Measurements from ENCODE around the gene TGFBR1.

The TGFBR1 gene

DNA sequence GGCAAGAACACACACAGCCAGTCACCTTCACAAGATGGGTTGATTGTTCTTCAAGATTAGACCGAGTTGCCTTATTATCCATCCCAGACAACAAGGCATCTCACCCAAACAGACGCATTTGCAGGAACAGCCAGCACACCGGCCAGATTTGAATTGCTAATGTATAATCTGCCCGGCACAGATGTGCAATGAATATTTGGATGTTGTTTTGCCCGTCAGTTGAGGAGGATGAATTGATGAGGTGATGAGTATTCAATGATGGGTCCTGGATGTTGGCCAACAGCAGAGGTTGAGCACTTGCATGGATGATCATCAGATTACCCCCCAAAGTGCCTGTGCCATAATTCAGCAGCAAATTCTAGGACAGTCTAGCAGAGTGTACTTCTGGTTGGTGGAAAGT is 96.7 kb downstream of the TGFBR1 start:
- no peak for DNase-seq
- H2AFZ ChIP-seq (ENCODE audit: low read depth, low read length), result no peak overlapping the region
- peaks cover 5% of the 10 kb centered on the region for H3K27me3 ChIP-seq (ENCODE audit: insufficient read depth, low read length, poor library complexity)
- H3K4me2 ChIP-seq (ENCODE audit: insufficient read depth, low read length), result no peak overlapping the region
- no peak overlapping the region for H3K27ac ChIP-seq (ENCODE audit: low read length)
- TF ChIP-seq, protein P1, sequence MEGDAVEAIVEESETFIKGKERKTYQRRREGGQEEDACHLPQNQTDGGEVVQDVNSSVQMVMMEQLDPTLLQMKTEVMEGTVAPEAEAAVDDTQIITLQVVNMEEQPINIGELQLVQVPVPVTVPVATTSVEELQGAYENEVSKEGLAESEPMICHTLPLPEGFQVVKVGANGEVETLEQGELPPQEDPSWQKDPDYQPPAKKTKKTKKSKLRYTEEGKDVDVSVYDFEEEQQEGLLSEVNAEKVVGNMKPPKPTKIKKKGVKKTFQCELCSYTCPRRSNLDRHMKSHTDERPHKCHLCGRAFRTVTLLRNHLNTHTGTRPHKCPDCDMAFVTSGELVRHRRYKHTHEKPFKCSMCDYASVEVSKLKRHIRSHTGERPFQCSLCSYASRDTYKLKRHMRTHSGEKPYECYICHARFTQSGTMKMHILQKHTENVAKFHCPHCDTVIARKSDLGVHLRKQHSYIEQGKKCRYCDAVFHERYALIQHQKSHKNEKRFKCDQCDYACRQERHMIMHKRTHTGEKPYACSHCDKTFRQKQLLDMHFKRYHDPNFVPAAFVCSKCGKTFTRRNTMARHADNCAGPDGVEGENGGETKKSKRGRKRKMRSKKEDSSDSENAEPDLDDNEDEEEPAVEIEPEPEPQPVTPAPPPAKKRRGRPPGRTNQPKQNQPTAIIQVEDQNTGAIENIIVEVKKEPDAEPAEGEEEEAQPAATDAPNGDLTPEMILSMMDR (IDR thresholded peaks at IDR 0.05; ENCODE audit: borderline replicate concordance, extremely low read depth, low read length, poor library complexity, severe bottlenecking), result no peak
- TF ChIP-seq EZH2 (IDR thresholded peaks at IDR 0.05; ENCODE audit: borderline replicate concordance, low read depth, low read length, severe bottlenecking), result no peak
- H3K9ac ChIP-seq (ENCODE audit: low read depth, low read length), result no peak overlapping the region
- H3K4me1 ChIP-seq (ENCODE audit: insufficient read depth, low read length), result no peaks in the 10 kb centered on the region
- no peak for ATAC-seq (ENCODE audit: insufficient read depth, low read depth)
- no peaks in the 10 kb centered on the region for H3K79me2 ChIP-seq (ENCODE audit: insufficient read depth, low read length)
- no peaks in the 10 kb centered on the region for H3K9me3 ChIP-seq (ENCODE audit: insufficient read depth, low read length, severe bottlenecking)
- no peaks in the 10 kb centered on the region for H4K20me1 ChIP-seq (ENCODE audit: insufficient read depth, low read length)
- no peaks in the 10 kb centered on the region for H3K36me3 ChIP-seq (ENCODE audit: insufficient read depth, low read length)
- no peak overlapping the region for H3K4me3 ChIP-seq (ENCODE audit: low read depth in 1 of 2, low read length in 2 of 2)
